HCT116 (cell line): ENCODE results near the gene ZNF548. TPM values are rescaled to one million over a fixed set of nuclear protein-coding genes. Genes with fewer than 3 reads are reported as not detected.

Experiments
- ATAC-seq: fragments of 200-7000 bp; cut with Tn5 transposase; 2 replicates; pipeline ENCODE4 v1.9.1; 2020; ENCODE audit warnings: mild to moderate bottlenecking, moderate library complexity
- BruUV-seq: library from RNA; stranded (reverse); fragments of 400-500 nt; replicated peaks from 2 replicates; lab custom pipeline; 2021; lab: Mats Ljungman, UMichigan
- CTCF ChIA-PET: fragments of 300-600 bp; sonication (Branson Sonifier 250); formaldehyde crosslinking; loops from one replicate; lab custom pipeline; 2021; ENCODE audit warnings: antibody characterized with exemption; lab: Charles Lee
- POLR2A ChIA-PET: fragments of 300-600, 350-600 bp; sonication (Branson Sonifier 250); formaldehyde crosslinking; loops from one replicate; lab custom pipeline; 2021; ENCODE audit warnings: antibody characterized with exemption; lab: Charles Lee
- RAD21 ChIA-PET, 2 experiments: fragments of 300-600 bp; sonication (Branson Sonifier 250); formaldehyde crosslinking; loops; one replicate each; lab custom pipeline; 2023; ENCODE audit warnings: low total read pairs in 2 of 2; ENCODE audit not compliant: uncharacterized antibody in 2 of 2, unreplicated experiment in 2 of 2, low non-redundant PET in 1 of 2; lab: Charles Lee
- DNase-seq: peaks from one replicate; pipeline ENCODE4 v3.0.0-alpha.2; 2010; ENCODE audit warnings: low read depth, low spot score
- H2AFZ ChIP-seq: fragments of 200-600 bp; shearing (Covaris generic), sonication (generic); 2 replicates; pipeline ENCODE4 v1.6.1; 2017; ENCODE audit warnings: low read depth, mixed run types, mixed read lengths, antibody characterized with exemption, low read length; ENCODE audit not compliant: poor library complexity, severe bottlenecking
- H3K27ac ChIP-seq: 2 replicates; pipeline ENCODE4 v1.5.1; 2012; ENCODE audit warnings: low read depth, low read length
- H3K27me3 ChIP-seq: fragments of 200-600 bp; sonication (generic); 2 replicates; pipeline ENCODE4 v1.6.1; 2016; ENCODE audit warnings: mixed run types, low read length, mixed read lengths; ENCODE audit not compliant: insufficient read depth
- H3K36me3 ChIP-seq, 2 experiments: fragments of 200-500 bp in 1 of 2; fragments of 200-600 bp in 1 of 2; sonication (Bioruptor generic) in 1 of 2; sonication (generic) in 1 of 2; 2 replicates each; pipeline versions ENCODE4 v1.5.1 to v1.6.1; 2014 to 2016; ENCODE audit warnings: low read length in 2 of 2, inconsistent platforms in 1 of 2, mixed read lengths in 1 of 2, mixed run types in 1 of 2; ENCODE audit not compliant: insufficient read depth in 2 of 2, control insufficient read depth in 1 of 2
- H3K4me1 ChIP-seq, 2 experiments: fragments of 200-600 bp in 1 of 2; sonication (generic) in 1 of 2; 2 replicates each; pipeline versions ENCODE4 v1.5.1 to v1.6.1; 2012 to 2017; ENCODE audit warnings: low read length in 2 of 2, inconsistent platforms in 1 of 2, mild to moderate bottlenecking in 1 of 2, mixed read lengths in 1 of 2, mixed run types in 1 of 2, moderate library complexity in 1 of 2; ENCODE audit not compliant: insufficient read depth in 2 of 2, control insufficient read depth in 1 of 2
- H3K4me2 ChIP-seq: fragments of 200-600 bp; sonication (generic); 2 replicates; pipeline ENCODE4 v1.6.1; 2017; ENCODE audit warnings: mixed run types, low read length, mixed read lengths
- H3K4me3 ChIP-seq, 2 experiments: fragments of 200-600 bp in 1 of 2; sonication (generic) in 1 of 2; replicated peaks in 1 of 2; 2 replicates each; pipeline ENCODE4 v1.5.1; 2011 to 2016; ENCODE audit warnings: low read length in 2 of 2, control low read depth in 1 of 2, low read depth in 1 of 2, mild to moderate bottlenecking in 1 of 2, mixed read lengths in 1 of 2, mixed run types in 1 of 2
- H3K79me2 ChIP-seq: fragments of 200-600 bp; sonication (generic); 2 replicates; pipeline ENCODE4 v1.6.1; 2017; ENCODE audit warnings: mild to moderate bottlenecking, mixed run types, low read length, moderate library complexity, mixed read lengths; ENCODE audit not compliant: insufficient read depth
- H3K9ac ChIP-seq: fragments of 200-600 bp; sonication (generic); 2 replicates; pipeline ENCODE4 v1.6.1; 2016; ENCODE audit warnings: low read length, mixed read lengths
- H3K9me2 ChIP-seq: fragments of 200-600 bp; sonication (generic), shearing (Covaris generic); 2 replicates; pipeline ENCODE4 v1.6.1; 2017; ENCODE audit warnings: mixed run types, mild to moderate bottlenecking, moderate library complexity; ENCODE audit not compliant: insufficient read depth
- H3K9me3 ChIP-seq, 2 experiments: fragments of 200-500 bp in 1 of 2; fragments of 200-600 bp in 1 of 2; sonication (Bioruptor generic) in 1 of 2; sonication (generic) in 1 of 2; 2 replicates each; pipeline ENCODE4 v1.6.1; 2014 to 2017; ENCODE audit warnings: low read length in 2 of 2, mixed read lengths in 2 of 2, inconsistent platforms in 1 of 2, low read depth in 1 of 2, mild to moderate bottlenecking in 1 of 2, mixed run types in 1 of 2, moderate library complexity in 1 of 2; ENCODE audit not compliant: control insufficient read depth in 1 of 2, insufficient read depth in 1 of 2
- H4K20me1 ChIP-seq: fragments of 200-600 bp; sonication (generic), shearing (Covaris generic); 2 replicates; pipeline ENCODE4 v1.6.1; 2017; ENCODE audit warnings: mixed run types, mild to moderate bottlenecking, moderate library complexity; ENCODE audit not compliant: insufficient read depth
- ATF3 ChIP-seq: IDR thresholded peaks from 2 replicates; pipeline ENCODE4 v1.6.1; 2012
- ZBTB33 ChIP-seq: IDR thresholded peaks from 2 replicates; pipeline ENCODE4 v1.6.1; 2011; ENCODE audit warnings: mild to moderate bottlenecking, low read length, moderate library complexity; ENCODE audit not compliant: insufficient replicate concordance; ENCODE audit errors: extremely low read depth
- intact Hi-C: fragments of 100-400 bp; cut with micrococcal nuclease; formaldehyde crosslinking; loops from 2 replicates; pipeline ENCODE4 v1.10.0; 2022
- total RNA-seq: library from RNA; stranded (reverse); gene quantifications from one replicate; pipeline ENCODE4 v1.2.1, GENCODE V29; 2021; ENCODE audit not compliant: unreplicated experiment

Gene ZNF548
- total RNA-seq, 1 experiment from 2014 or later = 8.7 TPM

GRCh38 chr19:57419439-57419838 lies 29.8 kb downstream of the ZNF548 start:
- Histone ChIP-seq H4K20me1 (no peaks in the 10 kb centered on the region), H3K27ac (no peak overlapping the region), H3K9ac (no peak overlapping the region), H3K4me2 (no peak overlapping the region), H3K27me3 (no peaks in the 10 kb centered on the region), H3K4me3 (no peak overlapping the region), H3K9me3 (peaks cover 0 to 19% of the 10 kb centered on the region in 2 experiments; a peak in 2 of 4 replicates), H2AFZ (no peak overlapping the region), H3K36me3 (peaks cover 9 to 23% of the 10 kb centered on the region in 2 experiments; a peak in 3 of 4 replicates), H3K79me2 (no peaks in the 10 kb centered on the region), H3K9me2 (no peaks in the 10 kb centered on the region), H3K4me1 (no peaks in the 10 kb centered on the region)
- intact Hi-C loops = no loop called here
- POLR2A ChIA-PET = no interaction called here
- TF ChIP-seq ATF3 = no peak
- RAD21 ChIA-PET = no interaction called here
- no peak for DNase-seq
- no TSS peak for BruUV-seq
- CTCF ChIA-PET = no interaction called here
- ATAC-seq = no peak

- no peak for TF ChIP-seq ZBTB33
- H3K36me3 ChIP-seq = peaks cover 9 to 23% of the 10 kb centered on the region in 2 experiments; a peak in 3 of 4 replicates
- CTCF ChIA-PET = no interaction called here
- no peak overlapping the region for H3K27ac ChIP-seq
- no peak overlapping the region for H3K4me3 ChIP-seq
- no peaks in the 10 kb centered on the region for H3K27me3 ChIP-seq
- POLR2A ChIA-PET = no interaction called here
- no peak for ATAC-seq
- H2AFZ ChIP-seq = no peak overlapping the region
- no peaks in the 10 kb centered on the region for H3K79me2 ChIP-seq
- RAD21 ChIA-PET = no interaction called here
- no peaks in the 10 kb centered on the region for H4K20me1 ChIP-seq
- no peaks in the 10 kb centered on the region for H3K9me2 ChIP-seq
- no peaks in the 10 kb centered on the region for H3K4me1 ChIP-seq
- intact Hi-C loops = no loop called here
- H3K9me3 ChIP-seq = peaks cover 0 to 19% of the 10 kb centered on the region in 2 experiments; a peak in 2 of 4 replicates
- no peak overlapping the region for H3K4me2 ChIP-seq
- BruUV-seq = TSS peak; percentile 16
- H3K9ac ChIP-seq = no peak overlapping the region
- no peak for DNase-seq
Observed at GRCh38 chr19:57421037-57421436, 31.4 kb downstream of the ZNF548 start.
